ENCODE results near the gene LMBR1L.

Gene LMBR1L

DNA sequence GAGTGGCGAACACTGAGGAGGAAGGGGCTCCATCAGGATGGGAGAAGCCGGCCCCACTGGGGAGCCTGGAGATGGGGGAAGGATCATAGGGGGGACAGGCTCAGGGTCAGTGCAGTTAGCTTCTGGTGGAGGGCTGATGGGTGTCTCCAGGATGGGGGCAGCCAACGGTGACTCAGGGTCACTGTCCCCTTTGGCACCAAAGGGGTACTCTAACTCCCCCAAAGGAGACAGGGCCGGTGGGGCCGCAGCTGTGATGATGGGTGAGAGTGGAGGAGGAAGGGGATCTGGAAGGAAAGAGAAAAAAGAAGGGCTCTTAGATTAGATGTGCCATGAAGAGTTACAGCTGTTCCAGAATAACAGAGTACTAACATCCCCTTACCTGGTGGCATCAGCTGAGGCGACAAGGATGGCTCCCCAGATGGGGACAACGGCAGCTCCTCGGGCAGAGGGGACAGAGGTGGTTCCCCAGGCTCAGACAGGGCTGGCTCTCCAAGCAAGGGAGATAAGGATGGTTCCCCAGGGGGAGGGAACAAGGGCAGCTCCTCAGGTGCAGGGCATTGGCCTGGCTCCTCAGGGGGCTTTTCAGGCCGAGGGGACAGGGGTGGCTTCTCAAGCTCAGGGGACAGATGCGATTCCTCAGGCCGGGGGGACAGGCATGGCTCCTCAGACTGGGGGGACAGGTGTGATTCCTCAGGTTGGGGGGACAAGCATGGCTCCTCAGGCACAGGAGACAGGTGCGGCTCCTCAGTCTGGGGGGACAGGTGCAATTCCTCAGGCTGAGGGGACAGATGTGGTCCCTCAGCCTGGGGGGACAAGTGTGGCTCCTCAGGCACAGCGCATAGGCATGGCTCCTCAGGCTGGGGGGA is 59.9 kb downstream of the LMBR1L start:
- DNase-seq: no peak

- no peak for DNase-seq
Observed at GRCh38 chr12:49049566-49050224, 61.0 kb downstream of the LMBR1L start.

DNA sequence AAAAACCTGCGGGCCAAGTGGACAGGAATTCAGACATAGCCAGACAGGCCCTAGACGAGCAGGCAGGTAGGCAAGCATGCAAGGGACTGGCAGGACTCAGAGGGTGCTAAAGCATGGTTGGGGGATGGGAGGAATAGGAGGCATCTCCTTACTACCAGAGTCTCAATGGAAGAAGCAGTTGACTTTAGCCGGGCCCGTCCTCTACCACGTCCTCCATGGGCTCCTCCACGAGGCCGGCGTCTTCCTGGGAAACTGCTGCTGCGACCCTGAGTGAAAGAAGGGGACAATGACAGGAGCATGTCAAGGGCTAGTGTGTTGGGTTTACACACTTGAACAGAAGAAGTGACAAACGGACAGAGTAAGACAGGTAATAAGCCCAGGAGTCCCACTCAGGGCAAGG is 61.7 kb downstream of the LMBR1L start:
- no peak for DNase-seq
